HCT116 (cell line): ENCODE data around the gene MTHFSD. TPM values are rescaled to one million over a fixed set of nuclear protein-coding genes. Genes with fewer than 3 reads are reported as not detected.

Experiments
- ATAC-seq: fragments of 200-7000 bp; cut with Tn5 transposase; 2 replicates; pipeline ENCODE4 v1.9.1; 2020; ENCODE audit warnings: mild to moderate bottlenecking, moderate library complexity
- BruUV-seq: library from RNA; stranded (reverse); fragments of 400-500 nt; replicated peaks from 2 replicates; lab custom pipeline; 2021; lab: Mats Ljungman, UMichigan
- CTCF ChIA-PET: fragments of 300-600 bp; sonication (Branson Sonifier 250); formaldehyde crosslinking; loops from one replicate; lab custom pipeline; 2021; ENCODE audit warnings: antibody characterized with exemption; lab: Charles Lee
- POLR2A ChIA-PET: fragments of 300-600, 350-600 bp; sonication (Branson Sonifier 250); formaldehyde crosslinking; loops from one replicate; lab custom pipeline; 2021; ENCODE audit warnings: antibody characterized with exemption; lab: Charles Lee
- RAD21 ChIA-PET, 2 experiments: fragments of 300-600 bp; sonication (Branson Sonifier 250); formaldehyde crosslinking; loops; one replicate each; lab custom pipeline; 2023; ENCODE audit warnings: low total read pairs in 2 of 2; ENCODE audit not compliant: uncharacterized antibody in 2 of 2, unreplicated experiment in 2 of 2, low non-redundant PET in 1 of 2; lab: Charles Lee
- DNase-seq: peaks from one replicate; pipeline ENCODE4 v3.0.0-alpha.2; 2010; ENCODE audit warnings: low read depth, low spot score
- H2AFZ ChIP-seq: fragments of 200-600 bp; shearing (Covaris generic), sonication (generic); 2 replicates; pipeline ENCODE4 v1.6.1; 2017; ENCODE audit warnings: low read depth, mixed run types, mixed read lengths, antibody characterized with exemption, low read length; ENCODE audit not compliant: poor library complexity, severe bottlenecking
- H3K27ac ChIP-seq: 2 replicates; pipeline ENCODE4 v1.5.1; 2012; ENCODE audit warnings: low read depth, low read length
- H3K27me3 ChIP-seq: fragments of 200-600 bp; sonication (generic); 2 replicates; pipeline ENCODE4 v1.6.1; 2016; ENCODE audit warnings: mixed run types, low read length, mixed read lengths; ENCODE audit not compliant: insufficient read depth
- H3K36me3 ChIP-seq, 2 experiments: fragments of 200-500 bp in 1 of 2; fragments of 200-600 bp in 1 of 2; sonication (Bioruptor generic) in 1 of 2; sonication (generic) in 1 of 2; 2 replicates each; pipeline versions ENCODE4 v1.5.1 to v1.6.1; 2014 to 2016; ENCODE audit warnings: low read length in 2 of 2, inconsistent platforms in 1 of 2, mixed read lengths in 1 of 2, mixed run types in 1 of 2; ENCODE audit not compliant: insufficient read depth in 2 of 2, control insufficient read depth in 1 of 2
- H3K4me1 ChIP-seq, 2 experiments: fragments of 200-600 bp in 1 of 2; sonication (generic) in 1 of 2; 2 replicates each; pipeline versions ENCODE4 v1.5.1 to v1.6.1; 2012 to 2017; ENCODE audit warnings: low read length in 2 of 2, inconsistent platforms in 1 of 2, mild to moderate bottlenecking in 1 of 2, mixed read lengths in 1 of 2, mixed run types in 1 of 2, moderate library complexity in 1 of 2; ENCODE audit not compliant: insufficient read depth in 2 of 2, control insufficient read depth in 1 of 2
- H3K4me2 ChIP-seq: fragments of 200-600 bp; sonication (generic); 2 replicates; pipeline ENCODE4 v1.6.1; 2017; ENCODE audit warnings: mixed run types, low read length, mixed read lengths
- H3K4me3 ChIP-seq, 2 experiments: fragments of 200-600 bp in 1 of 2; sonication (generic) in 1 of 2; replicated peaks in 1 of 2; 2 replicates each; pipeline ENCODE4 v1.5.1; 2011 to 2016; ENCODE audit warnings: low read length in 2 of 2, control low read depth in 1 of 2, low read depth in 1 of 2, mild to moderate bottlenecking in 1 of 2, mixed read lengths in 1 of 2, mixed run types in 1 of 2
- H3K79me2 ChIP-seq: fragments of 200-600 bp; sonication (generic); 2 replicates; pipeline ENCODE4 v1.6.1; 2017; ENCODE audit warnings: mild to moderate bottlenecking, mixed run types, low read length, moderate library complexity, mixed read lengths; ENCODE audit not compliant: insufficient read depth
- H3K9ac ChIP-seq: fragments of 200-600 bp; sonication (generic); 2 replicates; pipeline ENCODE4 v1.6.1; 2016; ENCODE audit warnings: low read length, mixed read lengths
- H3K9me2 ChIP-seq: fragments of 200-600 bp; sonication (generic), shearing (Covaris generic); 2 replicates; pipeline ENCODE4 v1.6.1; 2017; ENCODE audit warnings: mixed run types, mild to moderate bottlenecking, moderate library complexity; ENCODE audit not compliant: insufficient read depth
- H3K9me3 ChIP-seq, 2 experiments: fragments of 200-500 bp in 1 of 2; fragments of 200-600 bp in 1 of 2; sonication (Bioruptor generic) in 1 of 2; sonication (generic) in 1 of 2; 2 replicates each; pipeline ENCODE4 v1.6.1; 2014 to 2017; ENCODE audit warnings: low read length in 2 of 2, mixed read lengths in 2 of 2, inconsistent platforms in 1 of 2, low read depth in 1 of 2, mild to moderate bottlenecking in 1 of 2, mixed run types in 1 of 2, moderate library complexity in 1 of 2; ENCODE audit not compliant: control insufficient read depth in 1 of 2, insufficient read depth in 1 of 2
- H4K20me1 ChIP-seq: fragments of 200-600 bp; sonication (generic), shearing (Covaris generic); 2 replicates; pipeline ENCODE4 v1.6.1; 2017; ENCODE audit warnings: mixed run types, mild to moderate bottlenecking, moderate library complexity; ENCODE audit not compliant: insufficient read depth
- FOSL1 ChIP-seq: IDR thresholded peaks from 2 replicates; pipeline ENCODE4 v1.6.1; 2012; ENCODE audit warnings: low read depth
- SP1 ChIP-seq: IDR thresholded peaks from 2 replicates; pipeline ENCODE4 v1.6.1; 2012; ENCODE audit warnings: low read depth
- ZFX ChIP-seq: fragments of 450-650 bp; IDR thresholded peaks from 2 replicates; pipeline ENCODE4 v1.6.1; 2017
- ZNF274 ChIP-seq: fragments of 200-500 bp; sonication (Bioruptor generic); IDR thresholded peaks from 2 replicates; pipeline ENCODE4 v1.6.1; 2014; ENCODE audit warnings: mild to moderate bottlenecking, low read depth, low read length, inconsistent platforms
- intact Hi-C: fragments of 100-400 bp; cut with micrococcal nuclease; formaldehyde crosslinking; loops from 2 replicates; pipeline ENCODE4 v1.10.0; 2022
- total RNA-seq: library from RNA; stranded (reverse); gene quantifications from one replicate; pipeline ENCODE4 v1.2.1, GENCODE V29; 2021; ENCODE audit not compliant: unreplicated experiment
- TF ChIP-seq, protein P1 (sequence below): IDR thresholded peaks from 2 replicates; pipeline ENCODE4 v1.6.1; 2012; ENCODE audit warnings: low read depth

Gene MTHFSD
- total RNA-seq, 1 experiment from 2014 or later, result 33.1 TPM

DNA sequence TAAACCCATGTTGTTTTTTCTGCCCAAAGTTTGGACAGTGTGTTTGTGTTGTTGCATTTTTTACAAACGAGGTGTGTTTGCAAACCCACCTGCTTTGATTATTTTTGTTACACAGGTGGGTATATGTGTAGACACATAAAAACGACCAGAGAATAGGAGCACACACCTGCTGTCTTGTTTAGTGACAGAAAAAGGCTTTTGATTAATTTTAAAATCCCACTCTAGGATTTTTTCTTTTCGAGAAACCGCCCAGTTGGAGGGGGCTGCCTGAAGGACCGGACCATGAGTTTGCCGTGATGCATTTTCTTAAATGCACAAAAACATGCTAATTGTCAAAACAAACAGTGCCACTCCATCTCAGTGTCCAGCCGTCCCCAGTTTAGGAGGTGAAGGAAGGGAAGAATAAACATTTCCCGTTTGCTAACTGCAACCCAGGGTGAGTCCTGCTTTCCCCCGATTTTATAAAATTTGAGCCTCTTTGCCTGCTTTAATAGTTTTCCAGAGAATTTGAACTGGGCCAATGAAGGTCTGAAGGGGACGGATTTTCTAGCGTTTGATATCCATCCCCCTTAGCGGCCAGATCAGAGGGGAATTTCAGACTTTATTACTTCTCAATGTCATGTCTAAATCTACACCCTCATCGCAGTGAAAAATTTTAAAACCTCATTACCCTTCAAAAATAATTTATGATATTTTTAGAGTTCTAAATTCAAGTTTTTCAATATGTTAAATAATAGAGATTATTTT lies 14.8 kb upstream of the MTHFSD start:
- no peak overlapping the region for H3K4me2 ChIP-seq
- TF ChIP-seq SP1 (no peak), ZFX (no peak), FOSL1 (no peak), ZNF274 (no peak)
- TF ChIP-seq, protein P1, sequence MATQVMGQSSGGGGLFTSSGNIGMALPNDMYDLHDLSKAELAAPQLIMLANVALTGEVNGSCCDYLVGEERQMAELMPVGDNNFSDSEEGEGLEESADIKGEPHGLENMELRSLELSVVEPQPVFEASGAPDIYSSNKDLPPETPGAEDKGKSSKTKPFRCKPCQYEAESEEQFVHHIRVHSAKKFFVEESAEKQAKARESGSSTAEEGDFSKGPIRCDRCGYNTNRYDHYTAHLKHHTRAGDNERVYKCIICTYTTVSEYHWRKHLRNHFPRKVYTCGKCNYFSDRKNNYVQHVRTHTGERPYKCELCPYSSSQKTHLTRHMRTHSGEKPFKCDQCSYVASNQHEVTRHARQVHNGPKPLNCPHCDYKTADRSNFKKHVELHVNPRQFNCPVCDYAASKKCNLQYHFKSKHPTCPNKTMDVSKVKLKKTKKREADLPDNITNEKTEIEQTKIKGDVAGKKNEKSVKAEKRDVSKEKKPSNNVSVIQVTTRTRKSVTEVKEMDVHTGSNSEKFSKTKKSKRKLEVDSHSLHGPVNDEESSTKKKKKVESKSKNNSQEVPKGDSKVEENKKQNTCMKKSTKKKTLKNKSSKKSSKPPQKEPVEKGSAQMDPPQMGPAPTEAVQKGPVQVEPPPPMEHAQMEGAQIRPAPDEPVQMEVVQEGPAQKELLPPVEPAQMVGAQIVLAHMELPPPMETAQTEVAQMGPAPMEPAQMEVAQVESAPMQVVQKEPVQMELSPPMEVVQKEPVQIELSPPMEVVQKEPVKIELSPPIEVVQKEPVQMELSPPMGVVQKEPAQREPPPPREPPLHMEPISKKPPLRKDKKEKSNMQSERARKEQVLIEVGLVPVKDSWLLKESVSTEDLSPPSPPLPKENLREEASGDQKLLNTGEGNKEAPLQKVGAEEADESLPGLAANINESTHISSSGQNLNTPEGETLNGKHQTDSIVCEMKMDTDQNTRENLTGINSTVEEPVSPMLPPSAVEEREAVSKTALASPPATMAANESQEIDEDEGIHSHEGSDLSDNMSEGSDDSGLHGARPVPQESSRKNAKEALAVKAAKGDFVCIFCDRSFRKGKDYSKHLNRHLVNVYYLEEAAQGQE, result no peak
- TF ChIP-seq, all 23 proteins: peak for 0
- intact Hi-C loops, result no loop called here
- no peak overlapping the region for H3K9ac ChIP-seq
- H3K9me2 ChIP-seq, result no peaks in the 10 kb centered on the region
- ChIA-PET RAD21 (no interaction called here), CTCF (interaction anchor here (1.2 to 1.7 kb wide), 4 partner anchors 304 to 507 kb away, joined by 4 to 7 read pairs (median 4); no protein-coding TSS in a partner anchor), POLR2A (interaction anchor here (0.7 kb wide), 1 partner anchor 16 kb away, joined by 3 read pairs; no protein-coding TSS in a partner anchor)
- H3K9me3 ChIP-seq, result no peaks in the 10 kb centered on the region
- ATAC-seq (no peak), DNase-seq (no peak)
- H3K27ac ChIP-seq, result no peak overlapping the region
- H3K4me3 ChIP-seq, result no peak overlapping the region
- H3K79me2 ChIP-seq, result no peaks in the 10 kb centered on the region
- H2AFZ ChIP-seq, result no peak overlapping the region
- no peaks in the 10 kb centered on the region for H4K20me1 ChIP-seq
- no TSS peak for BruUV-seq
- H3K36me3 ChIP-seq, result no peaks in the 10 kb centered on the region
- no peaks in the 10 kb centered on the region for H3K4me1 ChIP-seq
- 0 out of 2 replicates have a peak, but pooled peaks cover 5% of the 10 kb centered on the region for H3K27me3 ChIP-seq
